Renal cortical epithelial cell (primary cell): Measurements from ENCODE around the gene KIF18B. TPM values are rescaled to one million over a fixed set of nuclear protein-coding genes. Genes with fewer than 3 reads are reported as not detected.

ENCODE experiments used
- DNase-seq: peaks from one replicate; pipeline ENCODE4 v3.0.0-alpha.2; 2011; ENCODE audit warnings: low read depth
- total RNA-seq: library from RNA; depleted of rRNA; stranded (reverse); fragments of >200 nt; gene quantifications from 2 replicates; pipeline ENCODE4 v1.2.3, GENCODE V29; 2014

Gene KIF18B
- total RNA-seq, 1 donor from 2014 or later = 0.15 TPM

- DNase-seq = peak; percentile 71
Observed at GRCh38 chr17:44940317-44940716, 7.3 kb downstream of the KIF18B start.

DNA sequence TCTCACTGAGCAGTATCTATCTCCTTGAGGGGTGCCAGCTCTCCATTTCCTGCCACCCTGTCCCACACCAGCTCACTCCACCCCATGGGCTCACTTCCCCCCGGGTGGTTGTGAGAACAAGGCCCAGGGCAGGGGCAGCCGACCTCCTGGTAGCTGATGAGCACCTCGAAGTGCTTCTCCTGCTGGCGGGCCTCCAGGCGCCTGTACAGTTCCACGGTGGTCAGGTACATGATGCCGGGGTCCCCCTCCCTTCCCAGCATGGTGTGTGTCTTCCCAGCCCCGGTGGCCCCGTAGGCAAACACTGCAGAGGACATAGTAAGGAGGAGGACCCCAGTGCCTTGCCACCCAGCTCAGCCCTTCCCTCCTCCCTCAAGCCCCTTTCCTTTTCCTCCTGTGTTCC is 12.5 kb downstream of the KIF18B start:
- no peak for DNase-seq

DNA sequence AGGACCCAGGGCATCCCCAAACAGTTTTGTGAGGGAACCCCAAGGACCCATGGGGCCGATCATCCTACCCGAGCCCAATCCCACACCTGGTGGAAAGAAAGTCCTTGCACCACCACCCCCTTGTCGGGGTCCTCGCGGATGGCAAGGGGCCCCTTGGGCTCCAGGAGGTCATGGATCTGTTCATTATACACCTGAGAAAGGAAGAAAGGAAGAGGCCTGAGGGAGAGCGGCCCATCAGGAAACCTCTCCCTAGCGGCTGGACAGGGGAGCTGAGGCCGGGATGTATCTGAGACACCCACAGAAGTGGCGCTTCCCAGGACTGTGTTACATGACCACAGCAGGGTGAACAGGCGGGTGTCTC is 12.8 kb downstream of the KIF18B start:
- DNase-seq = no peak

GRCh38 chr17:44933824-44934744 is 13.5 kb downstream of the KIF18B start:
- no peak for DNase-seq

DNA sequence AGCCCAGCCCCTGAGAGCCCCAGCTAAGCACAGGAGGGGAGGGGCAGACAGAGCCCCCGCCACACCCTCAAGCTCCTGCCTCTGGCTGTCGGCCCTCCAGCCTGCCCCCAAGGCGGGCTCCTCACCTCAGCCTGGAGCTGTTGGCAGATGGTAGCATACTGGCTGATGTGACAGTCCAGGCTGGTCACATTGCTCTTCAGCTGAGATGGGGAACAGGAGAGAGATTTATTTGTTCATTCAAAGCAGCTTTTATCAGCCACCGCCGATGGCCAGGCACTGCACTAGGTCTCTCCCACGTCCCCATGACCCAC is 14.8 kb downstream of the KIF18B start:
- no peak for DNase-seq

DNA sequence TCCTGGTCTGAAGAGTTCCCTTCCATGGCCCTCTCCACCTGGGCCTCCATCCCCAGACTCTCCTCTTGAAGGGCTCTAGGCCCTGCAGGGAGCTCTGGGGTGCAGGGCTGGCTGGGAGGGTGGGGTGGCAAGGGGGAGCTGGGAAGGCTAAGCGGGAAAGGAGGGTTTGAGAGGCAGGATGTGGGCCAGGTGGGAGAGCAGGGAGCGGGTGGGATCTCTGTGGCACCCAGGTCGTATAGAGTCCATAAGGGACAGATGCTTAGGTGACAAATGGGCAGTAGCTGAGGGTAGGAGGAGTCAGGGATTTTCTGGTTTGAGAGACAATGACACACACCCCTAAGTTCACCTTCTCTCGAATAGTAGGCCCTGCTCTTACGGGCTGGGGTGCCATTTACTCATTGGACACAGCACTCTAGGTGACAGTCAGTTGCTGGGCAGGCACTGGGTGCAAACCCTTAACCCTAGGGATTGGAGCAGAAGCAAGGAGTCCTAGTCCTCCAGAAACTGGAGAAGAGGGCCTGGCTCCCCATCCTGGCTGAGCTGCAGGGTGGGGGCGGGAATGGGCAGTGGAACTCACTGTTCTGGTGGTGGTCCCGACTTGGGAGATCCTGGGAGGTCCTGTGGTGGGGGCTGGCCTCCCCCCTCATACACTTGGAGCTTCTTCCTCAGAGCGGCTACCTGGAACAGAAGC is 15.3 kb downstream of the KIF18B start:
- DNase-seq = no peak

- no peak for DNase-seq
Observed at GRCh38 chr17:44931376-44931775, 16.2 kb downstream of the KIF18B start.

DNA sequence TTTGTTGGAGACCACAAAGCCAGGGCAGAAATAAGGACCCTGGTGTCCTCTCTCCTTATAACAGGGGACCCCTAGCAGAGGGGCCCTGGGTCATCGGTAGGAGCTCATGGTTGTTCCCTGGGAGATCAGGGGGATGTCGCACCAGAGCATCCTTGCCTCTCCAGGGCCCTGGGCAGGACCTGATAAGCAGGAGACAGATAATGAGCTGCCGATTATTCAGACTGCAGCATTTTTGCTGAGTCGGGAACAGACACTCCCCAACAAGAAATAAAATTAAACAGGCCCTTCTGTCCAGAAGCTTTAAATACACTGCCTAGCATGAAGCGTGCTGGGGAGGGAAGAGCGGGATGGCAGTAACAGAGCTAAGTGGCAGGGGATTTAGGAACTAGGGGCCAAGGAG is 16.9 kb downstream of the KIF18B start:
- DNase-seq = no peak

DNA sequence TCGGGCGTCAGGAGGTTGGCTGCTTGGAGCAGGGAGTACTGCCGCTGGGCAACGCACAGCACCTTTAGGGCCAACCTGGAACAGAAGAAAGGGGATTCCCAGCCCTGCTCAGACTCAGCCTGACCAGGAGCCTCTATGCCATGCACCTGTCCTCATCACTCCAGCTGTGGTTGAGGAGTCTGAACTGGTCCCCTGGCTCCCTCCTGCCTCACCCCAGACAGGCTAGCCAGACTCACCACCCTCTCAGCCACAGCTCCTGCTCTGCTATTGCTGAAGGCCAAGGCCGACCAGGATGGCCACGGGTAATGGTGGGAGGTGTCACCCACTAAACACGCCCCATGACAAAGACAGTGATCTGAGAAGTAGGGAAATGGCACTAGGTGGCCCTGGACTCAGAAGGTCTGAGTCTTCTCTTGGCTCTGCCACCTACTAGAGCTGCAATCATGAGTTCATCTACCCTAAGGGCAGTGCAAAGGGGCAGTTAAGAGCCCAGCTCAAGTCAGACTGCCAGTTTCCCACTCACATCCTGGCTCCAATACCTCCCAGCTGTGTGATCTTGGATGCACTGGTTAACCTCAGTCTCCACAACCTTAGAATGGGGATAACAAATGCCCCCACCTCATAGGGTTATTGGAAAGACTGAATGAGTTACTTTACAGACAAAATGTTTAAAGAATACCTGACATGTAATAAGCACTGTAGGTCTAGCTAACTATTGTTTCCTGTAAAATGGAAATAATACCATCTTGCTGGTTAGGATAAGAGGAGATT is 18.4 kb downstream of the KIF18B start:
- DNase-seq = no peak

DNA sequence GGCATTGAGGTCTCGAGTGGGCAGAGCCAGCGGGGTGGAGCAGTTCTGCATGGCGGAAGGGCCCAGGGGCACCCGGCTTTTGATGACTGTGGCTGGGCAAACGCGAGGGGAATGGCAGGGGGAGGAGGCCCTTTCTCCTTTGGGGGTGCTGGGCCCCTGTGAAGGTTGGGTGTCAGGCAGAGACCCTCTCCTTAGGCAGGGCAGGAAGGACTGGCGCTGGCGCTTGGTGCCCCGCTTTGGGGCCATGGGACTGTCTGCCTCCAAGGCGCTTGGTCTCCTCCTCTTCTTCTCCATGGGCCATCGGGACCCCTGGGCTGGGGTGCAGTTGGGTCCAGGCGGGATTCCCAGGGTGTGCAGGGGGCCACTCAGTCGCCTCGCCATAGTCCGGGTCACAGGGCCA is 19.4 kb downstream of the KIF18B start:
- DNase-seq = no peak

DNA sequence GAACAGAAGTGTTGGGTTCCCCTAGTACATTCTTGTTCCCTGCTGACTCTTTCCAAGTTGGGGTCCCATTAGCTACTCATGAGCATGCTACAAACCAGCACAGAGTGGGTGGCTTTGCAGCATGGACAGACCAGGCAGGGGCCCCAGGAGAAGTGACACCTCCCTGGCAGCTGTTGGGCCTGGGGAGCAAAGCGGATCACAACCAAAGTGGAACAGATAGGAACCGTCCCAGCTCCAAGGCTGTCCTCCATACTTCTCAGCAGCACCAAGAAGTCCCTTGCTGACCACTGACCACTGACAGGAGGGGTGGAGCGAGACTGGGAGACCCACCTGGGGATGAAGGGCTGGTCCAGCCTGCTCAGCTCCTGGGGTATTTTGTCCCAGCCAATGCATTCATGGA is 19.9 kb downstream of the KIF18B start:
- DNase-seq = no peak

- DNase-seq = no peak
Observed at GRCh38 chr17:44926821-44927525, 20.6 kb downstream of the KIF18B start.

DNA sequence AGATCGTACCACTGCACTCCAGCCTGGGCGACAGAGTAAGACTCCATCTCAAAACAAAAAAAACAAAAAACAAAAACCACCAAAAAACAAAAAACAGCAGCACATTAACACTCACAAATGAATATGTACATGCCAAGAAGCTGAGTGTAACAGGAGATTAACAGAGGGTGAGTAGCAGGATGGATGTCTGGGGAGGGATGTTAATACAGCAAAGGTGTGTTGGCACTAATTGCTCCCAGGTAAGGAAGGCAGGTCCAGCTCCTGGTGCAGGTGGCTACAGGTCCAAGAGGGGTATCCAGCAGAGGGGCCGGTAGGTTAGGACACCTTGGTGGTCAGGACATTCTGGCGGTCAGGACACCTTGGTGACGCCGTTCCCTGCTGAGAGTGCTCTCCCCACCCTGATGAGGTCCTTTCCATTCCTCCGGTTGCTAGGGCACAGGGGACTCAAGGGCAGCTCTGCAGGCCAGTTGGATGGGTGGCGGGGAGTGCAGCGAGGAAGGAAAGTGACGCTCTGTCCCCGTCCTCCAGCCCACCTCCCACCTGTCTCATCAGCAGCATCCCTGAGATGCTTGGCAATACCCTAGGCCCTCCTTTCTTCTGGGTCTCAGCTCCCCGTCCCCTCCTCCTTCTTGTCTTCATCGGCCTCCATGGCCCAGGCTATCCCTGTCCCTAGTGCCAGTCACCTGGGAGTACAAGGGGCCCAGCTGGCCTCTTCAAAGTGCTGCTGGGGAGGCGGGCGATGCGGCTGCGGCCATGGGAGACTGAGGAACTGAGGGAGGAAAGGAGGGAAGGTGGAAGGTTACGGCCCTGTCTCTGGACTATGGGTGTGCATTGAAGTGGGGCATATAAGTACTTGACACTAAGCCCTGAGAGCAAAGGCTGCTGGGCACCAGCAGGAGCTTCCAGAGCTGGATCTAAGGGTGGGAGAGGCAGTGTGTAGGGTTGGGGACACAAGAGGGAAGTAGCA is 21.6 kb downstream of the KIF18B start:
- DNase-seq = no peak

DNA sequence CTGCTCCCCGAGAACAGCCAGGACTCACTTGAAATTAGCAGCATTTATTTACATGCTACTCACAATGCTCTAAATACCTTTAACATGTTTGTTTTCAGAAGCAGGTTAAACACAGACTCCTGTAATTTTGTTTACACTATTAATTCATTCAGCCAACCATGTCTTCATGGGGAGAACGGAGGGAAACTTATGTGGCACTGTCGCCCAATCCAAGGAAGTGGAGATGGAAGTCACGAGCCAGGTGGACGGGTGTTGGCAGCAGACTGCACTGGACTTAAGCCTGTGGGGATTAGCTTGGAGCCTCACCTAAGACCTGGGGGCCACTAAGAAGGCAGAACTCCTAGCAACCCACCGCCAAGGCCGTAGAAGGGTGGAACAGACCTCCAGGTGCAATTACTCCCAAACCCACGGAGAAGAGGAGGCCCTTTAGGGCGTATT is 23.4 kb downstream of the KIF18B start:
- DNase-seq = no peak

GRCh38 chr17:44922746-44923470 is 24.7 kb downstream of the KIF18B start:
- DNase-seq = no peak

- DNase-seq = no peak
Observed at GRCh38 chr17:44922136-44922535, 25.4 kb downstream of the KIF18B start.

GRCh38 chr17:44921122-44921882 is 26.3 kb downstream of the KIF18B start:
- DNase-seq = no peak

- no peak for DNase-seq
Observed at GRCh38 chr17:44920565-44920940, 27.0 kb downstream of the KIF18B start.

DNA sequence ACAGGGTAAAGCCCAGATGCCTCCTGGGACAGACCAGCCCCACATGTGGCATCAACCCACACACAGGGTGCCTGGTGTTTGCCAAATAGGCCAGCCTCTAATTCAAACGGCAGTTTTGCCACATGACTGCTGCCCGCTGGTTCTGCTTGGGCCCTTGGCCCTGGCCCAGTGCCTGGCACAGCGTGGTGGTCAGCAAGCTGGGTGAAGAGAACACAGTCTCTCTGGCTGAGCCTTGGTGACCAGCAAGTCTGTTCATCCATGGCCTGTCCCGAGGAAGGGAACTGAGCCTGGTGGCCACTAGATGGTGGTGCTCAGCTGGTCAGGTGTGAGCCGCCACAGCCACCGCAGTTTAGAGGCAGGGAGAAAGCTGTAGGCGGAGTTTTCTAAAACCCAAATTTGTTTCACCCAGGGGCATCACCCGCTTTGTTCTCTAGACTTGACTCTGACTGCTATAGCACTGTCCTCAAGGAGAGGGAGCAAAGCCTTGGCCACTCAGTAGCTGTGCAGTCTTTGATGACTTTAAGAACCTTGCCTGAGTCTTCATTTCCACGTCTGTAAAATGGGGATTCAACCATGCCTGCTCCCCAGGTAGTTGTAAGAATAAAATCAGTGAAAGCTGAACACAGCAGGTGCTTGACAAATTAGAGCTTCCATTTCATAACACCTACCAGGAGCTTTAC is 27.5 kb downstream of the KIF18B start:
- peak; percentile 72 for DNase-seq
